HK-2 (cell line): ENCODE results near the gene BAD.
"Not testable (repeated sequence)": the region's sequence is repeated elsewhere in the genome, so short reads cannot be mapped to it uniquely, and the experiment has no call there.

Experiments
- DNase-seq: peaks from one replicate; pipeline ENCODE4 v3.0.0-alpha.2; 2018; ENCODE audit not compliant: unreplicated experiment

The BAD gene

GRCh38 chr11:64284048-64284961 lies at the start of gene BAD:
Gene BAD (minus strand): TSS chr11:64284665. CDS start chr11:64284368, 297 bp downstream.
- DNase-seq, result peak; percentile 89

- no peak for DNase-seq
These were observed 49.1 kb upstream of the BAD start for GRCh38 chr11:64333556-64333955.

- peak; percentile 87 for DNase-seq
These were observed 47.3 kb upstream of the BAD start for GRCh38 chr11:64331569-64332371.

DNA sequence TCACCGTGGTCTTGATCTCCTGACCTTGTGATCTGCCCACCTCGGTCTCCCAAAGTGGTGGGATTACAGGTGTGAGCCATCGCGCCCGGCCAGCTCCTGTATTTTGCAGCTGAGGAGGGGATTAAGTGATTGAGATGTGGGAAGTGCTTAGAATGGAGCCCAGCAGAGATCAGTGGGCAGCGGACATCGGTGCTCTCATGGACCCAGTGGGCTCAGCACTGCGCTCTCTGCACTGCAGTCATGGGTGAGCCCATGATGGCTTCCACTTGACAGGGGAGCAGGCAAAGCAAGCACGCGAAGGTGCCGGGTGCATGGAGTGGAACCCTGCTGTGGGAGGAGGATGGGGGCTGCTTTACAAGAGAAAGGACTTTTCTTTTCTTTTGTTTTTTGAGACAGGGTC lies 46.4 kb upstream of the BAD start:
- DNase-seq, result no peak

GRCh38 chr11:64327993-64328392 lies 43.5 kb upstream of the BAD start:
- DNase-seq, result no peak

GRCh38 chr11:64327375-64327774 lies 42.9 kb upstream of the BAD start:
- DNase-seq, result no peak

GRCh38 chr11:64324692-64325469 lies 40.4 kb upstream of the BAD start:
- DNase-seq, result no peak

- not testable (repeated sequence) for DNase-seq
These were observed 39.5 kb upstream of the BAD start for GRCh38 chr11:64323984-64324383.

DNA sequence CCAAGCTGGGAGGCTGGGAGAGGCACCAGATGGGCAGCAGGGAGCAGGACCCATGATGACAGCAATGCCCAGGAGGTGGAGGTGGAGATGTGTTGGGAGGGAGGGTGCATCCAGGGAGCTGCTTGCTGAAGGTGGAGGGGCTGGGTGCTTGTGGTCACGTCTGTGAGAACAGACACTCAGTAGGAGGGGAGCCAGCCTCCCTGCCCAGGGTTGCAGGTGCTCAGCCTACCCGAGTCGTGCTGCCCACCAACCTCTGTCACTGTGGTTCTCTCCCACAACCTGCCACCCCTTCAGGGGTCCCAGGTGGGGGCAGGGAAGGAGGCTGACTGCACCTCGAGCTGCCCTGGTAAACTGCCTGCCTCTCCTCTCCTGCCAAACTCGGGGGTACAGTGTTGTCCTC lies 38.9 kb upstream of the BAD start:
- no peak for DNase-seq

GRCh38 chr11:64322925-64323260 lies 38.4 kb upstream of the BAD start:
- no peak for DNase-seq

- no peak for DNase-seq
These were observed 37.1 kb upstream of the BAD start for GRCh38 chr11:64321533-64321932.

DNA sequence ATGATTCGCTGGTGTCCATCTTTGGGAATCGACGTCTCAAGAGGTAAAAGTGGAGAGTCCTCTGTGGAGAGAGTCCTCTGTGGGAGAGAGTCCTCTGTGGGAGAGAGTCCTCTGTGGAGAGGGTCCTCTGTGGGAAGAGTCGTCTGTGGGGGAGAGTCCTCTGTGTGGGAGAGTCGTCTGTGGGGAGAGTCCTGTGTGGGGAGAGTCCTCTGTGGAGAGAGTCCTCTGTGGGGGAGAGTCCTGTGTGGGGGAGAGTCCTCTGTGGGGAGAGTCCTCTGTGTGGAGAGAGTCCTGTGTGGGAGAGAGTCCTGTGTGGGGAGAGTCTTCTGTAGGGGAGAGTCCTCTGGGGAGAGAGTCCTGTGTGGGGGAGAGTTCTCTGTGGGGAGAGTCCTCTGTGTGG lies 36.6 kb upstream of the BAD start:
- no peak for DNase-seq

DNA sequence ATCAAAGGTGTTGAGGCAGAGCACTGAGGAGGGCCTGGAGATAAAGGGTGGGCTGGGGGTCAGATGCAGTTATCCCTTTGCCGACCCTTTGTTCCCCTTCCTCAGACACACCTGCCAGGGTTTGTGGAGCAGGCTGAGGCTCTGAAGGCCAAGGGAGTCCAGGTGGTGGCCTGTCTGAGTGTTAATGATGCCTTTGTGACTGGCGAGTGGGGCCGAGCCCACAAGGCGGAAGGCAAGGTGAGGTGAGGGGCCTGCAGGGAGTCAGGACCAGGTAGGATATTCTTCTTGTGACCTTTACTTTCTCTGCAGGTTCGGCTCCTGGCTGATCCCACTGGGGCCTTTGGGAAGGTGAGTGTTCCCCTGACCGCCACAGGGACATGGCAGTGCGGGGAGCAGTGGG lies 36.1 kb upstream of the BAD start:
- no peak for DNase-seq

GRCh38 chr11:64318766-64319761 lies 34.6 kb upstream of the BAD start:
- DNase-seq, result no peak

DNA sequence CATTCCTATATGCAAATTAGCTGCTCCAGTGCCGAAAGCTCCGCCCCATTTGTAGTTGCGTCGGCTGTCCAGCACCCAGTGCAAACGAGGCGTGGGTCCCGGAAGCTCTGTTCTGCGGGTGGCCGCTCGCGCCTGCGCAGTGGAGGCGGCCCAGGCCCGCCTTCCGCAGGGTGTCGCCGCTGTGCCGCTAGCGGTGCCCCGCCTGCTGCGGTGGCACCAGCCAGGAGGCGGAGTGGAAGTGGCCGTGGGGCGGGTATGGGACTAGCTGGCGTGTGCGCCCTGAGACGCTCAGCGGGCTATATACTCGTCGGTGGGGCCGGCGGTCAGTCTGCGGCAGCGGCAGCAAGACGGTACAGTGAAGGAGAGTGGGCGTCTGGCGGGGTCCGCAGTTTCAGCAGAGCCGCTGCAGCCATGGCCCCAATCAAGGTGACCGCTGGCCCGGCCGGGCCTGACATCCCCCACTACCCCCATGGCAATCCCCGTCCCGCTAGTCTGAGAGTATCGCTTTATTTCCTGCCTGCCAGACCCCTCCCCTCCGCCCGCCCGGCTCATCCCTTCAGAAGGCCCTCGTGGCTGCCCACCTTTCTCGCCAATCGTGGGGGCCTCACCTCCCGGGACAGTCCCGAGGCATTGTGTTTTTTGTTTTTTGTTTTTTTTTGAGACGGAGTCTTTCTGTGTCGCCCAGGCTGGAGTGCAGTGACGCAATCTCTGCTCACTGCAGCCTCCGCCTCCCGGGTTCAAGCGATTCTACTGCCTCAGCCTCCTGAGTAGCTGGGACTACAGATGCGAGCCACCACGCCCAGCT lies 33.7 kb upstream of the BAD start, which contains the start of gene PRDX5:
Gene PRDX5 (plus strand): TSS at position 161 of the 805 bp plus-strand sequence. CDS start 95 bp downstream, at position 256.
- peak; percentile 92 for DNase-seq

- peak; percentile 89 for DNase-seq
These were observed 33.0 kb upstream of the BAD start, which contains the start of gene TRMT112 for GRCh38 chr11:64317325-64317960. Gene TRMT112 (minus strand): TSS chr11:64317559. CDS start chr11:64317526, 33 bp downstream.

DNA sequence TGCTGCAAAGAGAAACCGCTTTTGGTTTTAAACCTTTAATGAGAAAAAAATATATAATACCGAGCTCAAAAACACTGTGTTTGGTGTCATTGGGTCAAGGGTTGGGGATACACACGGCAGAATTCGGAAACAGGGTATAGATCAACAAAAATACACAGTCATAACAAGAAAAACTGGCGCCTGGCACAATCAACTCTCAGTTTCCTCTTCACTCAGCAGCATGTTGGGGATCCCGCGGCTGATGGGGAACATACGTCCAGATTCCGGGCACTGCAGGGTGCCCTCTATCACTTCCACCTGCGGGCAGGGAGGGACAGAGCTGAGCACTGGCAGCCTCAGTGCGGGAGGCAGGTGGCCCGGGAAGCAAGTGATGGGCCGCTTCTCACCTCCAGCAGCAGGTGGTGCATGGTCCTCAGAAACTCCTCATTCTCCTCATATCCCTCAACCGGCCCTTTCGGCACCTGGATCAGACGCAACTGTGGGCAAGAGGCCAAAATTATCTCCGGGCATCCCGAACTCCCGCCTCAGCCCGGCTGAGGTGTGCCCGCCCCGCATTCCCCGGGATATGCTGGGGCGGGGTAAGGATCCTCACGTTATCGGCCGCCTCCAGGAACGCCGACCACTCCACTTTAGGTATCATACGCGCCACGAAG lies 32.3 kb upstream of the BAD start:
- peak; percentile 56 for DNase-seq

GRCh38 chr11:64315667-64316526 lies 31.4 kb upstream of the BAD start:
- DNase-seq, result not testable (repeated sequence)
